NCI-H1417 (cell line): ENCODE results near the gene RNPEPL1.

ENCODE experiments used
- DNase-seq, 3 experiments: peaks; one replicate each; lab custom pipeline; 2025; lab: John Stamatoyannopoulos, UW

Gene RNPEPL1

GRCh38 chr2:240565333-240566202 lies 2.7 kb upstream of the RNPEPL1 start:
- peak; percentile 10 to 67 (median 61) for DNase-seq

GRCh38 chr2:240566203-240567136 lies 1.8 kb upstream of the RNPEPL1 start:
- peak; percentile 67 to 88 (median 80) for DNase-seq

GRCh38 chr2:240567137-240567871 lies 980 bp upstream of the RNPEPL1 start:
- DNase-seq = peak in 1 of 3 experiments; percentile 42

- DNase-seq = peak; percentile 52 to 73 (median 67)
Measured at GRCh38 chr2:240568678-240569522, 616 bp downstream of the RNPEPL1 start.

GRCh38 chr2:240569523-240569997 lies 1.3 kb downstream of the RNPEPL1 start:
- no peak for DNase-seq

- no peak for DNase-seq
Measured at GRCh38 chr2:240569998-240570530, 1.8 kb downstream of the RNPEPL1 start.

GRCh38 chr2:240570531-240571313 lies 2.4 kb downstream of the RNPEPL1 start:
- DNase-seq = no peak

- DNase-seq = no peak
Measured at GRCh38 chr2:240571314-240571973, 3.2 kb downstream of the RNPEPL1 start.

GRCh38 chr2:240572141-240573031 lies 4.1 kb downstream of the RNPEPL1 start:
- no peak for DNase-seq

- DNase-seq = no peak
Measured at GRCh38 chr2:240573071-240573515, 4.8 kb downstream of the RNPEPL1 start.

- no peak for DNase-seq
Measured at GRCh38 chr2:240573516-240574385, 5.5 kb downstream of the RNPEPL1 start.

GRCh38 chr2:240574386-240575100 lies 6.3 kb downstream of the RNPEPL1 start:
- no peak for DNase-seq

- DNase-seq = no peak
Measured at GRCh38 chr2:240575101-240575965, 7.0 kb downstream of the RNPEPL1 start.

- no peak for DNase-seq
Measured at GRCh38 chr2:240576036-240576435, 7.8 kb downstream of the RNPEPL1 start.

- DNase-seq = no peak
Measured at GRCh38 chr2:240576436-240577205, 8.3 kb downstream of the RNPEPL1 start.
